Neural cell (in vitro differentiated cells): Measurements from ENCODE around the gene SLC36A4. TPM values are rescaled to one million over a fixed set of nuclear protein-coding genes. Genes with fewer than 3 reads are reported as not detected.

Source experiments
- H2AFZ ChIP-seq: fragments of 200-600, 300-800 bp; sonication (generic), shearing (Covaris generic); 2 replicates; pipeline ENCODE4 v1.6.0; 2014; ENCODE audit warnings: low read depth, mild to moderate bottlenecking, antibody characterized with exemption, low read length, moderate library complexity
- H3F3A ChIP-seq: fragments of 200-600 bp; shearing (Covaris generic); 2 replicates; pipeline ENCODE4 v1.6.1; 2016; ENCODE audit warnings: mild to moderate bottlenecking, moderate library complexity, mixed read lengths, antibody characterized with exemption, low read length; ENCODE audit not compliant: insufficient read depth, poor library complexity, severe bottlenecking
- H3K27ac ChIP-seq: fragments of 200-600, 300-800 bp; sonication (generic), shearing (Covaris generic); 2 replicates; pipeline ENCODE4 v1.5.1; 2014; ENCODE audit warnings: mild to moderate bottlenecking, low read length, moderate library complexity
- H3K27me3 ChIP-seq: fragments of 300-800, 200-600 bp; sonication (generic), shearing (Covaris generic); 2 replicates; pipeline ENCODE4 v1.6.0; 2014; ENCODE audit warnings: mild to moderate bottlenecking, low read depth, low read length, moderate library complexity; ENCODE audit not compliant: insufficient read depth
- H3K36me3 ChIP-seq: fragments of 300-800, 200-600 bp; sonication (generic), shearing (Covaris generic); 2 replicates; pipeline ENCODE4 v1.5.1; 2014; ENCODE audit warnings: mild to moderate bottlenecking, antibody characterized with exemption, low read length, moderate library complexity; ENCODE audit not compliant: insufficient read depth
- H3K4me2 ChIP-seq: fragments of 300-800, 200-600 bp; sonication (generic), shearing (Covaris generic); 2 replicates; pipeline ENCODE4 v1.6.0; 2014; ENCODE audit warnings: mild to moderate bottlenecking, low read length
- H3K4me3 ChIP-seq: fragments of 300-800, 200-600 bp; sonication (generic), shearing (Covaris generic); 2 replicates; pipeline ENCODE4 v1.5.1; 2014; ENCODE audit warnings: mild to moderate bottlenecking, low read length, moderate library complexity
- H3K79me2 ChIP-seq: fragments of 200-600 bp; shearing (Covaris generic); replicated peaks from 2 replicates; pipeline ENCODE4 v1.6.0; 2014; ENCODE audit warnings: mild to moderate bottlenecking, low read length, moderate library complexity; ENCODE audit not compliant: insufficient read depth
- H3K9ac ChIP-seq: fragments of 300-800, 200-600 bp; sonication (generic), shearing (Covaris generic); 2 replicates; pipeline ENCODE4 v1.6.1; 2016; ENCODE audit warnings: mild to moderate bottlenecking, low read length, mixed read lengths
- H3K9me2 ChIP-seq: fragments of 200-600 bp; shearing (Covaris generic); 2 replicates; pipeline ENCODE4 v1.6.1; 2016; ENCODE audit warnings: mild to moderate bottlenecking, low read length, mixed read lengths; ENCODE audit not compliant: insufficient read depth
- H3K9me3 ChIP-seq: fragments of 200-600, 300-800 bp; sonication (generic), shearing (Covaris generic); 2 replicates; pipeline ENCODE4 v1.6.1; 2016; ENCODE audit warnings: mild to moderate bottlenecking, mixed run types, low read length, moderate library complexity, mixed read lengths
- H4K20me1 ChIP-seq: fragments of 200-600 bp; shearing (Covaris generic); 2 replicates; pipeline ENCODE4 v1.6.1; 2016; ENCODE audit warnings: mild to moderate bottlenecking, mixed run types; ENCODE audit not compliant: insufficient read depth
- EP300 ChIP-seq: fragments of 450-650 bp; conservative IDR thresholded peaks from 2 replicates; pipeline ENCODE4 v1.6.1; 2014; ENCODE audit warnings: antibody characterized with exemption, mild to moderate bottlenecking, moderate library complexity; ENCODE audit not compliant: poor library complexity, severe bottlenecking
- EZH2 ChIP-seq: fragments of 200-600, 300-800 bp; shearing (Covaris generic), sonication (generic); IDR thresholded peaks from 2 replicates; pipeline ENCODE4 v1.6.1; 2014; ENCODE audit warnings: antibody characterized with exemption, low read length, borderline replicate concordance, mild to moderate bottlenecking; ENCODE audit not compliant: insufficient read depth, poor library complexity, severe bottlenecking
- MXI1 ChIP-seq: fragments of 450-650 bp; conservative IDR thresholded peaks from 2 replicates; pipeline ENCODE4 v1.6.1; 2014; ENCODE audit warnings: antibody characterized with exemption, mild to moderate bottlenecking; ENCODE audit not compliant: poor library complexity, severe bottlenecking
- POLR2AphosphoS5 ChIP-seq: IDR thresholded peaks from 2 replicates; pipeline ENCODE4 v1.6.1; 2012
- RAD21 ChIP-seq: fragments of 450-650 bp; conservative IDR thresholded peaks from 2 replicates; pipeline ENCODE4 v1.6.1; 2014; ENCODE audit warnings: antibody characterized with exemption, mild to moderate bottlenecking, moderate library complexity
- SMC3 ChIP-seq: fragments of 450-650 bp; conservative IDR thresholded peaks from 2 replicates; pipeline ENCODE4 v1.6.1; 2014; ENCODE audit warnings: antibody characterized with exemption, mild to moderate bottlenecking, moderate library complexity; ENCODE audit not compliant: poor library complexity
- TAF1 ChIP-seq: IDR thresholded peaks from 2 replicates; pipeline ENCODE4 v1.6.1; 2012; ENCODE audit warnings: low read depth
- polyA plus RNA-seq: library from polyadenylated mRNA; depleted of rRNA; stranded (reverse); fragments of >200 nt; gene quantifications from 2 replicates; pipeline ENCODE4 v1.2.3, GENCODE V29; 2014
- TF ChIP-seq, protein P1 (sequence below): fragments of 450-650 bp; IDR thresholded peaks from 2 replicates; pipeline ENCODE4 v1.5.1; 2014; ENCODE audit warnings: antibody characterized with exemption, mild to moderate bottlenecking, moderate library complexity; ENCODE audit not compliant: poor library complexity, severe bottlenecking
- TF ChIP-seq, protein P2 (sequence below): IDR thresholded peaks from 2 replicates; pipeline ENCODE4 v1.6.1; 2012; ENCODE audit warnings: borderline replicate concordance

The SLC36A4 gene
- polyA plus RNA-seq, 1 donor from 2014 or later, result 34.9 TPM

DNA sequence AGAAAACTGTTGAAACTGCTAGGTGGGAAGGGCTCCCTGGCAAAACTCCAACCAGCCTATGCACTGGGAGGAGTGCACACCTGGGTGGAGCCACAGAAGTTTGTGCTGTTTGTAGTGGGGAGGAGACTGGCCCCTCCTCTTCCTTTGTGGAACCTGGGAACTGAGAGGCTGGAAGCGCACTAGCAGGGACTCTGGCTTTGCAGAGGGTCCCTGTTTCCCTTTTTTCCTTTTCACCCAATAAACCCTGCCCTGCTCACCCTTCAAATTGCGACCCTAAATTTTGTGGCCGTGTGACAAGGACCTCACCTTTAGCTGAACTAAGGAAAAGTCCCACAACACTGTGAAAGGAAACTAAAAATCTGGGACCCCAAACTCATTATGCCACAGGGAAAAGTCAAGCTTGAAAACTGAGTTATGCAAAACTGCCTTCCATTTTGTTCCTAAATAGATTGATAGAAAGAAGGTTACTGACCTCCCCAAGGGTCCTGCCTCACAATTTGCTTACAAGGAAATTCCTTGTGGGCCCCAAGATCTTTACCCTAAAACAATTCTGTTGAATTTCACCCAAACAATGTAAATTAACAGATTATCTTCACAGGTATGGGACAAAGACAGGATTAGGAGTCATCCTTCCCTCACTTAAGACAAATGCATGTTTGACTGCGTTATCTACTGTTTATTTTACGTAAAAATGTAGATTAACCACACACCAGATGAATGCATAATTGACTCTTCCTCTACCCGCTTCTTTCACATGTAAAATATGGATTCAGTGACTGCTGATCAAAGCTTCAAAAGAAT is 81.0 kb downstream of the SLC36A4 start:
- Histone ChIP-seq H3K36me3 (no peaks in the 10 kb centered on the region), H2AFZ (no peak overlapping the region), H3K27me3 (no peaks in the 10 kb centered on the region), H3K4me3 (peak overlapping the region; percentile 17), H3K9ac (no peak overlapping the region), H3K79me2 (no peaks in the 10 kb centered on the region), H3K27ac (no peak overlapping the region), H3K9me3 (no peaks in the 10 kb centered on the region), H3K9me2 (no peaks in the 10 kb centered on the region), H3K4me2 (no peak overlapping the region), H4K20me1 (no peaks in the 10 kb centered on the region), H3F3A (no peaks in the 10 kb centered on the region)
- TF ChIP-seq, protein P1, sequence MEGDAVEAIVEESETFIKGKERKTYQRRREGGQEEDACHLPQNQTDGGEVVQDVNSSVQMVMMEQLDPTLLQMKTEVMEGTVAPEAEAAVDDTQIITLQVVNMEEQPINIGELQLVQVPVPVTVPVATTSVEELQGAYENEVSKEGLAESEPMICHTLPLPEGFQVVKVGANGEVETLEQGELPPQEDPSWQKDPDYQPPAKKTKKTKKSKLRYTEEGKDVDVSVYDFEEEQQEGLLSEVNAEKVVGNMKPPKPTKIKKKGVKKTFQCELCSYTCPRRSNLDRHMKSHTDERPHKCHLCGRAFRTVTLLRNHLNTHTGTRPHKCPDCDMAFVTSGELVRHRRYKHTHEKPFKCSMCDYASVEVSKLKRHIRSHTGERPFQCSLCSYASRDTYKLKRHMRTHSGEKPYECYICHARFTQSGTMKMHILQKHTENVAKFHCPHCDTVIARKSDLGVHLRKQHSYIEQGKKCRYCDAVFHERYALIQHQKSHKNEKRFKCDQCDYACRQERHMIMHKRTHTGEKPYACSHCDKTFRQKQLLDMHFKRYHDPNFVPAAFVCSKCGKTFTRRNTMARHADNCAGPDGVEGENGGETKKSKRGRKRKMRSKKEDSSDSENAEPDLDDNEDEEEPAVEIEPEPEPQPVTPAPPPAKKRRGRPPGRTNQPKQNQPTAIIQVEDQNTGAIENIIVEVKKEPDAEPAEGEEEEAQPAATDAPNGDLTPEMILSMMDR, result no peak
- TF ChIP-seq, protein P2, sequence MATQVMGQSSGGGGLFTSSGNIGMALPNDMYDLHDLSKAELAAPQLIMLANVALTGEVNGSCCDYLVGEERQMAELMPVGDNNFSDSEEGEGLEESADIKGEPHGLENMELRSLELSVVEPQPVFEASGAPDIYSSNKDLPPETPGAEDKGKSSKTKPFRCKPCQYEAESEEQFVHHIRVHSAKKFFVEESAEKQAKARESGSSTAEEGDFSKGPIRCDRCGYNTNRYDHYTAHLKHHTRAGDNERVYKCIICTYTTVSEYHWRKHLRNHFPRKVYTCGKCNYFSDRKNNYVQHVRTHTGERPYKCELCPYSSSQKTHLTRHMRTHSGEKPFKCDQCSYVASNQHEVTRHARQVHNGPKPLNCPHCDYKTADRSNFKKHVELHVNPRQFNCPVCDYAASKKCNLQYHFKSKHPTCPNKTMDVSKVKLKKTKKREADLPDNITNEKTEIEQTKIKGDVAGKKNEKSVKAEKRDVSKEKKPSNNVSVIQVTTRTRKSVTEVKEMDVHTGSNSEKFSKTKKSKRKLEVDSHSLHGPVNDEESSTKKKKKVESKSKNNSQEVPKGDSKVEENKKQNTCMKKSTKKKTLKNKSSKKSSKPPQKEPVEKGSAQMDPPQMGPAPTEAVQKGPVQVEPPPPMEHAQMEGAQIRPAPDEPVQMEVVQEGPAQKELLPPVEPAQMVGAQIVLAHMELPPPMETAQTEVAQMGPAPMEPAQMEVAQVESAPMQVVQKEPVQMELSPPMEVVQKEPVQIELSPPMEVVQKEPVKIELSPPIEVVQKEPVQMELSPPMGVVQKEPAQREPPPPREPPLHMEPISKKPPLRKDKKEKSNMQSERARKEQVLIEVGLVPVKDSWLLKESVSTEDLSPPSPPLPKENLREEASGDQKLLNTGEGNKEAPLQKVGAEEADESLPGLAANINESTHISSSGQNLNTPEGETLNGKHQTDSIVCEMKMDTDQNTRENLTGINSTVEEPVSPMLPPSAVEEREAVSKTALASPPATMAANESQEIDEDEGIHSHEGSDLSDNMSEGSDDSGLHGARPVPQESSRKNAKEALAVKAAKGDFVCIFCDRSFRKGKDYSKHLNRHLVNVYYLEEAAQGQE, result no peak
- TF ChIP-seq RAD21, result no peak
- TF ChIP-seq TAF1, result no peak
- TF ChIP-seq EP300, result no peak
- no peak for TF ChIP-seq POLR2AphosphoS5
- no peak for TF ChIP-seq EZH2
- no peak for TF ChIP-seq MXI1
- TF ChIP-seq SMC3, result no peak

DNA sequence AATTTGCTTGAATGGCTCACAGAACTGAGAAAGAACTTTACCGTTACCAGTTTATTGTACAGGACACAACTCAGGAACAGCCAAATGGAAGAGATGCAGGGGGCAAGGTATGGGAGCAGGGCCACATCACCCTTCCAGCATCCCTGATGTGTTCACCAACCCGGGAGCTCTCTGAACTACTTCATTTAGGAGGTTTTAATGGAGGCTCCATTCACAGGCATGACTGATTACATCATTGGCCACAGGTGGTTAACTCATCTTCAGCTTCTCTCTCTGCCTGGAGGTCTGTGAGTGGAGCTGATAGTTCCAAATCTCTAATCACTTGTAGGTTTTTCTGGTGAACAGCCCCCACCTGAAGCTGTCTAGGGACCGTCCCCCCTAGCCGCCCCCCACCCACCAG is 83.5 kb downstream of the SLC36A4 start:
- TF ChIP-seq RAD21 (no peak), POLR2AphosphoS5 (no peak), EP300 (no peak), MXI1 (no peak), EZH2 (no peak), TAF1 (no peak), SMC3 (no peak)
- TF ChIP-seq, protein P2, result no peak
- TF ChIP-seq, protein P1, result no peak
- H3K79me2 ChIP-seq, result no peaks in the 10 kb centered on the region
- H3K4me3 ChIP-seq, result no peak overlapping the region
- H3F3A ChIP-seq, result no peaks in the 10 kb centered on the region
- no peak overlapping the region for H3K9ac ChIP-seq
- H4K20me1 ChIP-seq, result no peaks in the 10 kb centered on the region
- no peak overlapping the region for H3K4me2 ChIP-seq
- no peaks in the 10 kb centered on the region for H3K9me2 ChIP-seq
- H3K9me3 ChIP-seq, result no peaks in the 10 kb centered on the region
- H2AFZ ChIP-seq, result no peak overlapping the region
- no peaks in the 10 kb centered on the region for H3K36me3 ChIP-seq
- H3K27ac ChIP-seq, result no peak overlapping the region
- H3K27me3 ChIP-seq, result no peaks in the 10 kb centered on the region
